ENCODE results near the gene CEBPB.

The CEBPB gene

GRCh38 chr20:50186987-50187402 is 3.6 kb upstream of the CEBPB start:
- POLR2A ChIA-PET = no interaction called here
- no peak overlapping the region for H3K4me3 ChIP-seq (ENCODE audit: low read depth, low read length)
- TF ChIP-seq, protein P1, sequence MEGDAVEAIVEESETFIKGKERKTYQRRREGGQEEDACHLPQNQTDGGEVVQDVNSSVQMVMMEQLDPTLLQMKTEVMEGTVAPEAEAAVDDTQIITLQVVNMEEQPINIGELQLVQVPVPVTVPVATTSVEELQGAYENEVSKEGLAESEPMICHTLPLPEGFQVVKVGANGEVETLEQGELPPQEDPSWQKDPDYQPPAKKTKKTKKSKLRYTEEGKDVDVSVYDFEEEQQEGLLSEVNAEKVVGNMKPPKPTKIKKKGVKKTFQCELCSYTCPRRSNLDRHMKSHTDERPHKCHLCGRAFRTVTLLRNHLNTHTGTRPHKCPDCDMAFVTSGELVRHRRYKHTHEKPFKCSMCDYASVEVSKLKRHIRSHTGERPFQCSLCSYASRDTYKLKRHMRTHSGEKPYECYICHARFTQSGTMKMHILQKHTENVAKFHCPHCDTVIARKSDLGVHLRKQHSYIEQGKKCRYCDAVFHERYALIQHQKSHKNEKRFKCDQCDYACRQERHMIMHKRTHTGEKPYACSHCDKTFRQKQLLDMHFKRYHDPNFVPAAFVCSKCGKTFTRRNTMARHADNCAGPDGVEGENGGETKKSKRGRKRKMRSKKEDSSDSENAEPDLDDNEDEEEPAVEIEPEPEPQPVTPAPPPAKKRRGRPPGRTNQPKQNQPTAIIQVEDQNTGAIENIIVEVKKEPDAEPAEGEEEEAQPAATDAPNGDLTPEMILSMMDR (IDR thresholded peaks at IDR 0.05; ENCODE audit: insufficient read depth, low read length, missing control alignments) = no peak
- CTCF ChIA-PET = interaction anchor here (0.6 to 22.7 kb wide), 18 partner anchors 8 to 602 kb away, joined by 3 to 523 read pairs (median 8); no protein-coding TSS in a partner anchor
- no peak for DNase-seq (ENCODE audit: low read depth, low spot score)

DNA sequence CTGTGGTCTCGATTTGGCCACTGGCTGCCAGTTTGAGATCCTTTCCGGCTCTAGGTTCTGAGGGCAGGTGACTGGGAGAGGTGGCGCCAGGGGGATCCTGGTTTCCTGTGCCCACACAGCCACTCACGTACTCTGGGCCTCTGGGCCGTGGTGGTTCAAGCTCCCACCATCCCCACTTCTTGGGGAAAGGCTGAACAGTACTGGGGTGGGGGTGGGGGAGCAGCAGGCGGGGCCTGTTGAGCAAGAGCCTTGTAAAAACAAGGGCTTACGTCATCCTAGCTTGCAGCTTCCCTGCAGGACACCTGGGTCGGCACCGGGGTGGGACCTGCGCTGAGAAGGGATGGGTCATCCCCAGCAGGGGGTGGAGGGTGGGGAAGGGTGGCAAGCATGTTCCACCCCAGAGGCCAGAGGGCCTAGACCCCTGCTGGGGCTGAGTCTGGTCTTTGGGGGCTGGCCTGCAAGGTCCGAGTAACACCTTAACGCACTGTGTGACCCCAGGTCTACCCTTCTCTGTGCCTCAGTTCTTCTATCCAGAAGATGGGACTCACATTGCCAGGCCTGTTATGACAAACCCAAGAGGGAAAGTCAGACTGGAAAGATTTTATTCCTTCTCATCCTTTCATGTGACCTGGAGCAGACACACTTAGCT is 3.1 kb upstream of the CEBPB start:
- no peak overlapping the region for H3K4me3 ChIP-seq (ENCODE audit: low read depth, low read length)
- POLR2A ChIA-PET = no interaction called here
- TF ChIP-seq, protein P1 (IDR thresholded peaks at IDR 0.05; ENCODE audit: insufficient read depth, low read length, missing control alignments) = no peak
- CTCF ChIA-PET = interaction anchor here (0.6 to 22.7 kb wide), 24 partner anchors 8 to 601 kb away, joined by 3 to 523 read pairs (median 6); no protein-coding TSS in a partner anchor
- no peak for DNase-seq (ENCODE audit: low read depth, low spot score)

GRCh38 chr20:50188287-50188688 is 2.3 kb upstream of the CEBPB start:
- no peak overlapping the region for H3K4me3 ChIP-seq (ENCODE audit: low read depth, low read length)
- DNase-seq (ENCODE audit: low read depth, low spot score) = no peak
- TF ChIP-seq, protein P1 (IDR thresholded peaks at IDR 0.05; ENCODE audit: insufficient read depth, low read length, missing control alignments) = no peak
- ChIA-PET CTCF (interaction anchor here (0.9 to 22.7 kb wide), 22 partner anchors 9 to 600 kb away, joined by 3 to 523 read pairs (median 7); no protein-coding TSS in a partner anchor), POLR2A (no interaction called here)

GRCh38 chr20:50188879-50189680 is 1.6 kb upstream of the CEBPB start:
- POLR2A ChIA-PET = no interaction called here
- TF ChIP-seq, protein P1 (IDR thresholded peaks at IDR 0.05; ENCODE audit: insufficient read depth, low read length, missing control alignments) = no peak
- no peak overlapping the region for H3K4me3 ChIP-seq (ENCODE audit: low read depth, low read length)
- CTCF ChIA-PET = interaction anchor here (0.9 to 22.7 kb wide), 21 partner anchors 10 to 600 kb away, joined by 3 to 523 read pairs (median 7); no protein-coding TSS in a partner anchor
- DNase-seq (ENCODE audit: low read depth, low spot score) = no peak

- POLR2A ChIA-PET = interaction anchor here (0.6 to 1.2 kb wide), 2 partner anchors 52 to 263 kb away, joined by 3 to 4 read pairs; no protein-coding TSS in a partner anchor
Observed at GRCh38 chr20:50189681-50190250, 864 bp upstream of the CEBPB start.

More at GRCh38 chr20:50189681-50190250, 864 bp upstream of the CEBPB start:
- no peak for DNase-seq (ENCODE audit: low read depth, low spot score)
- CTCF ChIA-PET = interaction anchor here (0.6 to 22.7 kb wide), 16 partner anchors 10 to 560 kb away, joined by 3 to 523 read pairs (median 4); no protein-coding TSS in a partner anchor
- peak overlapping the region; percentile 32 for H3K4me3 ChIP-seq (ENCODE audit: low read depth, low read length)
- TF ChIP-seq, protein P1 (IDR thresholded peaks at IDR 0.05; ENCODE audit: insufficient read depth, low read length, missing control alignments) = no peak

Data from AG04449 (cell line).